SK-N-SH treated with all-trans-retinoic acid at 6 μM for 48 hours (cell line): ENCODE data around the gene SCAP.

Experiments
- ARNTL ChIP-seq: fragments of 450-650 bp; formaldehyde crosslinking; IDR thresholded peaks from 2 replicates; pipeline ENCODE4 v1.5.0; 2020; ENCODE audit warnings: low read depth, mild to moderate bottlenecking, moderate library complexity, borderline replicate concordance
- GLIS3 ChIP-seq: fragments of 250-450 bp; sonication (Bioruptor Pico); IDR thresholded peaks from 2 replicates; pipeline ENCODE4 v1.5.0; 2020; ENCODE audit warnings: mild to moderate bottlenecking, moderate library complexity
- ISL1 ChIP-seq: fragments of 250-450 bp; sonication (Bioruptor Pico); IDR thresholded peaks from 2 replicates; pipeline ENCODE4 v2.1.2; 2022; ENCODE audit warnings: mild to moderate bottlenecking, moderate library complexity
- PATZ1 ChIP-seq: fragments of 250-450 bp; sonication (Bioruptor Pico); IDR thresholded peaks from 2 replicates; pipeline ENCODE4 v1.8.0; 2020; ENCODE audit warnings: mild to moderate bottlenecking, moderate library complexity, borderline replicate concordance
- RARB ChIP-seq: fragments of 250-450 bp; sonication (Bioruptor Pico); IDR thresholded peaks from 2 replicates; pipeline ENCODE4 v1.8.0; 2021; ENCODE audit warnings: mild to moderate bottlenecking, moderate library complexity
- SNAI2 ChIP-seq: fragments of 250-450 bp; sonication (Bioruptor Pico); IDR thresholded peaks from 2 replicates; pipeline ENCODE4 v1.5.0; 2020; ENCODE audit warnings: mild to moderate bottlenecking, moderate library complexity
- ZC3H10 ChIP-seq: fragments of 250-450 bp; sonication (Bioruptor Pico); IDR thresholded peaks from 2 replicates; pipeline ENCODE4 v1.5.1; 2021; ENCODE audit warnings: mild to moderate bottlenecking, moderate library complexity
- ZNF70 ChIP-seq: fragments of 450-650 bp; formaldehyde crosslinking; IDR thresholded peaks from 2 replicates; pipeline ENCODE4 v1.5.0; 2020; ENCODE audit warnings: mild to moderate bottlenecking, moderate library complexity
- ZNF8 ChIP-seq: fragments of 450-650 bp; formaldehyde crosslinking; IDR thresholded peaks from 2 replicates; pipeline ENCODE4 v1.5.0; 2020; ENCODE audit warnings: mild to moderate bottlenecking, moderate library complexity
- TF ChIP-seq, protein P1 (sequence below): fragments of 250-450 bp; sonication (Bioruptor Pico); IDR thresholded peaks from 2 replicates; pipeline ENCODE4 v1.5.1; 2020; ENCODE audit warnings: low read depth, mild to moderate bottlenecking, moderate library complexity
- TF ChIP-seq, protein P2 (sequence below): fragments of 250-450 bp; sonication (Bioruptor Pico); IDR thresholded peaks from 2 replicates; pipeline ENCODE4 v1.8.0; 2021; ENCODE audit warnings: low read depth, mild to moderate bottlenecking, moderate library complexity, borderline replicate concordance

DNA sequence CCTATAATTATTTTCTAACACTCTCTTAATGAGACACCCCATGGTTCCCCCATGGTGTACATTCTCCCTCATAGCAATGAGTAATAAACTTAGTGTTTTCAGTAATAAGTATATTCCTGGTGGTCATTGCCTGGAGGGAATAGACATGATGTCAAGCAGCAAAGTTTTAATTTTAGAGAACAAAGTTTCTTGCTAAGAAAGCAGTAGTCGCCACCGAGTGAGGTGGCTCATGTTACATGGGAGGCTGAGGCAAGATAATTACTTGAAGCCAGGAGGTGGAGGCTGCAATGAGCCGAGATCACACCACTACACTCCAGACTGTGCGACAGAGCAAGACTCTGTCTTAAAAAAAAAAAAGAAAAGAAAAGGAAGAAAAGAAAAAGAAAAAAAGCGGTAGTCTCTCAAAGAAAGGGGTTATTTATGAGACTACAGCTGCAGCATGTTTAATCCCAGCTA is 40.2 kb upstream of the SCAP start:
- TF ChIP-seq ZNF8 (CRISPR knock-in tag), result no peak
- no peak for TF ChIP-seq PATZ1
- TF ChIP-seq RARB, result no peak
- no peak for TF ChIP-seq ZNF70 (CRISPR knock-in tag)
- no peak for TF ChIP-seq ARNTL (CRISPR knock-in tag)
- TF ChIP-seq, protein P1, sequence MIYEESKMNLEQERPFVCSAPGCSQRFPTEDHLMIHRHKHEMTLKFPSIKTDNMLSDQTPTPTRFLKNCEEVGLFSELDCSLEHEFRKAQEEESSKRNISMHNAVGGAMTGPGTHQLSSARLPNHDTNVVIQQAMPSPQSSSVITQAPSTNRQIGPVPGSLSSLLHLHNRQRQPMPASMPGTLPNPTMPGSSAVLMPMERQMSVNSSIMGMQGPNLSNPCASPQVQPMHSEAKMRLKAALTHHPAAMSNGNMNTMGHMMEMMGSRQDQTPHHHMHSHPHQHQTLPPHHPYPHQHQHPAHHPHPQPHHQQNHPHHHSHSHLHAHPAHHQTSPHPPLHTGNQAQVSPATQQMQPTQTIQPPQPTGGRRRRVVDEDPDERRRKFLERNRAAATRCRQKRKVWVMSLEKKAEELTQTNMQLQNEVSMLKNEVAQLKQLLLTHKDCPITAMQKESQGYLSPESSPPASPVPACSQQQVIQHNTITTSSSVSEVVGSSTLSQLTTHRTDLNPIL (CRISPR knock-in tag), result no peak
- no peak for TF ChIP-seq SNAI2
- TF ChIP-seq, protein P2, sequence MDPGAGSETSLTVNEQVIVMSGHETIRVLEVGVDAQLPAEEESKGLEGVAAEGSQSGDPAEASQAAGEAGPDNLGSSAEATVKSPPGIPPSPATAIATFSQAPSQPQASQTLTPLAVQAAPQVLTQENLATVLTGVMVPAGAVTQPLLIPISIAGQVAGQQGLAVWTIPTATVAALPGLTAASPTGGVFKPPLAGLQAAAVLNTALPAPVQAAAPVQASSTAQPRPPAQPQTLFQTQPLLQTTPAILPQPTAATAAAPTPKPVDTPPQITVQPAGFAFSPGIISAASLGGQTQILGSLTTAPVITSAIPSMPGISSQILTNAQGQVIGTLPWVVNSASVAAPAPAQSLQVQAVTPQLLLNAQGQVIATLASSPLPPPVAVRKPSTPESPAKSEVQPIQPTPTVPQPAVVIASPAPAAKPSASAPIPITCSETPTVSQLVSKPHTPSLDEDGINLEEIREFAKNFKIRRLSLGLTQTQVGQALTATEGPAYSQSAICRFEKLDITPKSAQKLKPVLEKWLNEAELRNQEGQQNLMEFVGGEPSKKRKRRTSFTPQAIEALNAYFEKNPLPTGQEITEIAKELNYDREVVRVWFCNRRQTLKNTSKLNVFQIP (CRISPR knock-in tag), result no peak
- TF ChIP-seq ISL1, result no peak
- no peak for TF ChIP-seq ZC3H10 (CRISPR knock-in tag)
- no peak for TF ChIP-seq GLIS3 (CRISPR knock-in tag)
